ENCODE measurements around the gene ST6GALNAC5. TPM values are rescaled to one million over a fixed set of nuclear protein-coding genes. Genes with fewer than 3 reads are reported as not detected.

ST6GALNAC5 gene
- total RNA-seq, 2 donors from 2014 or later, result 9.1 to 9.4 TPM

GRCh38 chr1:77007675-77008074 is 140.4 kb downstream of the ST6GALNAC5 start:
- TF ChIP-seq CTCF (conservative IDR thresholded peaks at IDR 0.05), result no peak
- no peaks in the 10 kb centered on the region for H3K36me3 ChIP-seq (ENCODE audit: control insufficient read depth, insufficient read depth, low read length)
- H3K9ac ChIP-seq (ENCODE audit: extremely low read depth, low read length, poor library complexity, severe bottlenecking), result no peak overlapping the region
- 90 to 100% methylated on average over 1 to 3 of the region's 3 CpGs for whole genome bisulfite sequencing, 2 experiments (ENCODE audit: insufficient coverage in 1 of 2, insufficient read length in 1 of 2)
- no peak overlapping the region for H3K27ac ChIP-seq (ENCODE audit: low read depth, low read length)
- H3K4me3 Mint-ChIP-seq, result no peak overlapping the region
- H3K9me3 ChIP-seq (ENCODE audit: control insufficient read depth, low read length), result peaks cover 3% of the 10 kb centered on the region
- H3K4me1 ChIP-seq (ENCODE audit: control insufficient read depth, insufficient read depth, low read length), result no peaks in the 10 kb centered on the region
- no peak for DNase-seq
- no peaks in the 10 kb centered on the region for H3K27me3 Mint-ChIP-seq (ENCODE audit: insufficient read depth)
- no peaks in the 10 kb centered on the region for H3K36me3 Mint-ChIP-seq (ENCODE audit: low read depth)
- H3K27me3 ChIP-seq (ENCODE audit: control insufficient read depth, insufficient read depth, low read length, poor library complexity, severe bottlenecking), result no peaks in the 10 kb centered on the region
- H3K4me3 ChIP-seq (ENCODE audit: low read length), result no peak overlapping the region
- peaks cover 15% of the 10 kb centered on the region for H3K4me1 Mint-ChIP-seq
- H3K27ac Mint-ChIP-seq, result no peak overlapping the region
- H3K9me3 Mint-ChIP-seq, result peaks cover 3% of the 10 kb centered on the region

GRCh38 chr1:77010937-77011336 is 143.7 kb downstream of the ST6GALNAC5 start:
- Histone ChIP-seq H3K27me3 (ENCODE audit: control insufficient read depth, insufficient read depth, low read length, poor library complexity, severe bottlenecking) (no peaks in the 10 kb centered on the region), H3K4me3 (ENCODE audit: low read length) (no peak overlapping the region), H3K4me1 (ENCODE audit: control insufficient read depth, insufficient read depth, low read length) (no peaks in the 10 kb centered on the region), H3K27ac (ENCODE audit: low read depth, low read length) (no peak overlapping the region), H3K36me3 (ENCODE audit: control insufficient read depth, insufficient read depth, low read length) (no peaks in the 10 kb centered on the region), H3K9me3 (ENCODE audit: control insufficient read depth, low read length) (no peaks in the 10 kb centered on the region), H3K9ac (ENCODE audit: extremely low read depth, low read length, poor library complexity, severe bottlenecking) (no peak overlapping the region)
- Mint-ChIP-seq H3K27me3 (ENCODE audit: insufficient read depth) (no peaks in the 10 kb centered on the region), H3K4me3 (no peak overlapping the region), H3K9me3 (no peaks in the 10 kb centered on the region), H3K36me3 (ENCODE audit: low read depth) (peaks cover 2% of the 10 kb centered on the region), H3K4me1 (peaks cover 20% of the 10 kb centered on the region), H3K27ac (peak overlapping the region; percentile 66)
- WGBS, 2 experiments (ENCODE audit: insufficient coverage in 1 of 2, insufficient read length in 1 of 2), result 61 to 77% methylated on average over 7 to 8 of the region's 8 CpGs
- peak; percentile 58 for DNase-seq
- TF ChIP-seq CTCF (conservative IDR thresholded peaks at IDR 0.05), result no peak

GRCh38 chr1:77012066-77012465 is 144.8 kb downstream of the ST6GALNAC5 start:
- H3K9me3 Mint-ChIP-seq, result no peaks in the 10 kb centered on the region
- no peaks in the 10 kb centered on the region for H3K27me3 Mint-ChIP-seq (ENCODE audit: insufficient read depth)
- Histone ChIP-seq H3K9me3 (ENCODE audit: control insufficient read depth, low read length) (no peaks in the 10 kb centered on the region), H3K27ac (ENCODE audit: low read depth, low read length) (no peak overlapping the region), H3K4me3 (ENCODE audit: low read length) (no peak overlapping the region), H3K36me3 (ENCODE audit: control insufficient read depth, insufficient read depth, low read length) (no peaks in the 10 kb centered on the region), H3K27me3 (ENCODE audit: control insufficient read depth, insufficient read depth, low read length, poor library complexity, severe bottlenecking) (no peaks in the 10 kb centered on the region), H3K4me1 (ENCODE audit: control insufficient read depth, insufficient read depth, low read length) (no peaks in the 10 kb centered on the region), H3K9ac (ENCODE audit: extremely low read depth, low read length, poor library complexity, severe bottlenecking) (no peak overlapping the region)
- H3K36me3 Mint-ChIP-seq (ENCODE audit: low read depth), result peaks cover 2% of the 10 kb centered on the region
- peaks cover 20% of the 10 kb centered on the region for H3K4me1 Mint-ChIP-seq
- WGBS, 2 experiments (ENCODE audit: insufficient coverage in 1 of 2, insufficient read length in 1 of 2), result 92 to 93% methylated on average over 1 of the region's 1 CpG
- H3K4me3 Mint-ChIP-seq, result no peak overlapping the region
- no peak for TF ChIP-seq CTCF (conservative IDR thresholded peaks at IDR 0.05)
- no peak overlapping the region for H3K27ac Mint-ChIP-seq
- no peak for DNase-seq
